ENCODE data around the gene UBR7.
"Not testable (repeated sequence)": the region's sequence is repeated elsewhere in the genome, so short reads cannot be mapped to it uniquely, and the experiment has no call there.

Gene UBR7

DNA sequence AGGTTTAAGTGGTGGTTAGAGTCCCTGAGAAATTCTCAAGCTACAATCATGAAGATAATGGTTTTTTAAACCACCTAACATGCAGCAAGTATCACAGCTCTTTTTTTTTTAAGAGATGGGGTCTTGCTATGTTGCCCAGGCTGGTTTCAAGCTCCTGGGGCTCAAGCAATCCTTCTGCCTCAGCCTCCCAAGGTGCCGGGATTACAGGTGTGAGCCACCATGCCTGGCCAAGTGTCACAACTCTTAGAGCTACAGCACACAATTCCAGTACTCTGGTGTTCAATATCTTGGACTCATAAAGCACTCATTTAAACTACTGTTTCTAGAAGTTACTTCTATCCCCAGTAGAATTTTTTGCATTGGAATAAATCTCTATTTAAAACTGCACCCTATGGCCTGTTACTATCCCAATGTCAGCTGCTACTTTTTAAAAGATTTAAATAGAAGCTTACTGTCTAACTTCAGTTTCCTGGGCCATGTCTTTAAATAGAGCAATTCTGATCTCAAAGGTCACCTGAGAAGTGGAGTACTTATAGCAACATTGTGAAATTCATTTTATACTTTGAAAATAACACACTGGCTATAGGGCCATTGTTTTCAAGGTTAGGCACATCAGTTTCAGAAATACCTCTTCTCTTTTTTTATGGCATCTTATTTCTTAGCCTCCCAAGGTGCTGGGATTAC is 11.6 kb upstream of the UBR7 start:
- DNase-seq (ENCODE audit: low read depth in 3 of 3), result no peak

DNA sequence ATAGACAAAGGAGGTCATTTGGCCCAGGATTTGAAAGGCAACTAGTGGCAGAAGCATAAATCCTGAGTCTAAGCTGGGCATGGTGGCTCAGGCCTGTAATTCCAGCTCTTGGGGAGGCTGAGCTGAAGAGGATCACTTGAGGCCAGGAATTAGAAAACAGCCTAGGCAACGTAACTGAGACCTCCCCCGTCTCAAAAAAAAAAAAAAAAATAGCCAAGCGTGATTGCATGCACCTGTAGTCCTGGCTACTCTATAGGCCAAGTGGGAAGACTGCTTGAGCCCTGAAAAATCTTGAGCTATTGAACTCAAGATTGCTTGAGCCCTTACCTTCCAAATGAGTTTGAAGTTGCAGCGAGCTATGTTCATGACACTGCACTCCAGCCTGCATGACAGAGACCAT is 8.0 kb upstream of the UBR7 start:
- DNase-seq (ENCODE audit: low read depth in 3 of 3), result no peak

GRCh38 chr14:93200553-93200952 is 6.5 kb upstream of the UBR7 start:
- DNase-seq (ENCODE audit: low read depth in 3 of 3), result no peak

DNA sequence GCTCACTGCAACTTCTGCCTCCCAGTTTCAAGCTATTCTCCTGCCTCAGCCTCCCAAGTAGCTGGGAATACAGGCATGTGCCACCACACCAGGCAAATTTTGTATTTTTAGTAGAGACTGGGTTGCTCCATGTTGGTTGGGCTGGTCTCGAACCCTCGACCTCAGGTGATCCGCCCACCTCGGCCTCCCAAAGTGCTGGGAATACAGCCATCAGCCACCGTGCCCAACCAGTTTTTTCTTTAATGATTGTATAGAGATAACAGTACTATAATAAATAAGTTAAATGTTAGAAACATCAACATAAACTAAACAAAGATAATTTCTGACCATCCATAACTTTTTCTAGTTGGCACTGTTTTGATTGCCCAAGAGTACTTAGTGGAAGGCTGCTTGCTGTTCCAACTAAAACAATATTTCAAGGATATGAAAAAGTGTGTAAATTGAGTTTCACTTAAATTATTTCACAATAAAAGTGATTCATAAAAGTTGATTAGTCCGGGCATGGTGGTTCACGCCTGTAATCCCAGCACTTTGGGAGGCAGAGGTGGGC is 5.8 kb upstream of the UBR7 start:
- DNase-seq (ENCODE audit: low read depth in 3 of 3), result no peak

GRCh38 chr14:93207468-93208308 is 632 bp downstream of the UBR7 start:
- no peak for DNase-seq (ENCODE audit: low read depth in 3 of 3)

- no peak for DNase-seq (ENCODE audit: low read depth in 3 of 3)
Measured at GRCh38 chr14:93212432-93212831, 5.4 kb downstream of the UBR7 start.

DNA sequence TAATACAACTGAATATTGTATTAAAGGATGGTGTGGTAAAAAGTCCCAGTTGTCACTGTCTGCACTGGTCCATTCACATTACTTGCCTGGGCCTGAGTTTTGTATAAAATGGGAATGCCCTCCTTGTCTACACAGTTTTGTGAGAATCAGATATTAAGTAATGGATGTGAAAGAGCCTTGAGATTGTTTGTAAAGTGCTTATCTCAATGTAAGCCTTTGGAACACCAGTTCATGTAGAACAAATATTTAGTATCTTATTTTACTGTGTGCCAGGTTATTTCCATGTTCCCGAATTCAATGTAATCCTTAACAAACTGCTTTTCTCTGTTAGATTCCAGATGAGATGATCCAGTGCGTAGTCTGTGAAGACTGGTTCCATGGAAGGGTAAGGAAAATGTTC is 7.5 kb downstream of the UBR7 start:
- DNase-seq (ENCODE audit: low read depth in 3 of 3), result no peak

DNA sequence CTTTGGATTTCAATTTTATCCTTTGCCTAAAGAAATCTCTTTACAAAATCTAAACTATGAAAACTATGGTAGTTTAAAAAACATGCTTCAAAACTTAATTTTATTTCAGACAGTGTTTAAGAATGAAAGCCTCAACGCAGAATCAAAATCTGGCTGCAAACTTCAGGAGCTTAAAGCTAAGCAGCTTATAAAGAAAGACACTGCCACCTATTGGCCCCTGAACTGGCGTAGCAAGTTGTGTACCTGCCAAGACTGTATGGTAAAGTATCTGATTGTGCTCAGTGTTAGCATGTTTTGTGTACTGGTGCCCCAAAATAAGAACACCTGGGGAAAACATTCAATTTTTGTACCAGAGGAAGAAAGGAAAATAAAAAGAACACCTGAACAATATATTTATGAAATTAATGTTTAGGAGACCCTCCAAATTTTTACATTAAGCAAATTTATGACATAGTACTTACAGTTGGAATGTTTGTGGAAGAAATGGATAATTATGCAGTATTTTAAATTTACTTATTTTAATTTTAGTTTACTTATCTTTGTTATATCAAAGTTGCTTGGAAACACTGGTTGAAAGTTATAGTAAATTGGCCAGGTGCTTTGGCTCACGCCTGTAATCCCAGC is 12.2 kb downstream of the UBR7 start:
- DNase-seq (ENCODE audit: low read depth in 3 of 3), result no peak

DNA sequence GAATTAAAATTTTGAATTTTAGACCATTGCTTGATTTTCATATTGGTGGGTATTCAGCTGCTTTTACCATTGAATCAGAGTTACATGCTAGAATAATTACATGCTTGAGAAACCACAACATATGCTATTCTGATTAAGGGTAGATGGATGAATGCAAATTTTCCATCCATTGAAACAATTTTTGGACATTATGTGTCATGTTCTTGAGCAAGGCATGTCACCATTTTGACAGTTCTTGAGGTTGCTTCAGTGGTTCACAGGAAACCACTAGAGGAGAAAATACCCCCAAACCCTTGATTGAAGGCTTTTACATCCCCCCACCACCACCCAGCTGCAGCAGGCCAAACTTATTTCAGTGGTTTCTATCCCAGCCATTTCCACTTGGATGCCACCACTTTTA is 13.5 kb downstream of the UBR7 start:
- no peak for DNase-seq (ENCODE audit: low read depth in 3 of 3)

DNA sequence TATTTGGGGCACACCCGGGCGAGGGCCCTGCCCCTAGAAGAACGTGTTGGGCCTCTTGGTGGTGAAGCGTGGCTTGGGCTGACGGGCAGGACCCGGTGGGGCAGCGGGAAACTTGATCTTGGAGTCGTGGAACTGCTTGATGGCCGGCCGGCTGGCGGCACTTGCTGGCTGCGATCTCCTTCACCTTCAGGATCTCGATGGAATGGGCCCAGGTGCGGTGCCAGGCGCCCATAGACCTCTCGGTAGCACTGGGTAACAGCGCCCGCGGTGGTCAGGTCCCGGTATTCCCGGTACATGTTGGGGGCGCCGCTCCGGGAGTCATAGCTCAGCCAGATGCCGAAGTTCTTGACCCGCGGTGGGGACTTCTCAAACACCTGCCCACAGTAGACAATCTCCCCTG is 16.5 kb downstream of the UBR7 start:
- no peak for DNase-seq (ENCODE audit: low read depth in 3 of 3)

DNA sequence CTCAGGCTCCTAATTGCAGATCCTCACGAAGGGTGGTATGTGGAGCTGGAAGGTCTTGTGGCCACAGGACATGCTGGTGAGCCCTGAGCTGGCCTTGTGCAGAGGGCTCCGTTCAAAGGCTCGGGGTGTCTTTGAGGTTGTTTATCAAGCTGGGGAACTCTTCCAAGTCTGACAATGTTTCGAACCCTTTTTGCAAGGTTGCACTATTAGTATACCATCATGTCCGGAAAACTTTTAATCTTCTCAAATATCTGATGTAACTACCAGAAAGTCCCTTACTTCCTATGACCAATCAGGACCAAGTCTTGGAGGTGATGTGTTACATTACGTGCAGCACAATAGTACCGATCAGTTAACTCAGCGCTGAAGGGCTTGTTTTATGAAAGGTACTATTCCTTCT is 21.5 kb downstream of the UBR7 start:
- no peak for DNase-seq (ENCODE audit: low read depth in 3 of 3)

GRCh38 chr14:93230539-93230938 is 23.5 kb downstream of the UBR7 start:
- DNase-seq (ENCODE audit: low read depth in 3 of 3), result no peak

DNA sequence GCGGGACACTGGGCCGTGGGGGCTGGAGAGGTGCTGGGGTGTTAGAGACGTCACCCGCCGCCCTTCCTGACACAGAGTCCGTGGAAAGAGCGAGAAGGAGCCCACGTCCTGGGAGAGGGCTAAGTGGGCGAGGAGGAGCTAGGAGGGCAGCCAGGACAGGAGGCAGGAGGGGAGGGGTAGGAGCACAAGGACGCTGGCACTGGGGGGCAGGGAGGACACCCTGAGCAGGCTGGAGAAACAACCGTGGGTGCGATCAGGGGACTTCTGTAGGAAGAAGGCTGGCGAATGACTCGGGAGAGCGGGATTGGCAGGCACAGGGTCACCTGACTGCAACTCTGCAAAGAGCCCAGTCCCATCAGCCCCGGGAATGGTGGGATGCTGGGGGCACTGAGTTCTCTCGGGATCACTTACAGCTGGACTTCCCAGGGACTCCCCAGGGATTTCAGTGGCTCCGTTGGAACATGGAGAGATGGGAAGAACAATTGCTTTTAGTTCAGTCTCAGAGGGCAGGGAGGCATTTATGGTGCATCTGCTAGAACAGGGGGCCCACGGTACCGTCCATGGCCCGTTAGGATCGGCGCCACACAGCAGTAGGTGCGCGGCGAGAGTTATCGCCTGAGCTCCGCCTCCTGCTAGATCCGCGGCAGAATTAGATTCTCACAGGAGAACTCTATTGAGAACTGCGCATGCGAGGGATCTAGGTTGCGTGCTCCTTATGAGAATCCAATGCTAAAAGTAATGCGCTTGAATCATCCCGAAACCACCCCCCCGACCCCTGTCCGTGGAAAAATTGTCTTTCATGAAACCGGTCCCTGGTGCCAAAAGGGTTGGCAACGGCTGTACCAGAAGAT is 24.3 kb downstream of the UBR7 start:
- DNase-seq (ENCODE audit: low read depth in 3 of 3), result no peak

DNA sequence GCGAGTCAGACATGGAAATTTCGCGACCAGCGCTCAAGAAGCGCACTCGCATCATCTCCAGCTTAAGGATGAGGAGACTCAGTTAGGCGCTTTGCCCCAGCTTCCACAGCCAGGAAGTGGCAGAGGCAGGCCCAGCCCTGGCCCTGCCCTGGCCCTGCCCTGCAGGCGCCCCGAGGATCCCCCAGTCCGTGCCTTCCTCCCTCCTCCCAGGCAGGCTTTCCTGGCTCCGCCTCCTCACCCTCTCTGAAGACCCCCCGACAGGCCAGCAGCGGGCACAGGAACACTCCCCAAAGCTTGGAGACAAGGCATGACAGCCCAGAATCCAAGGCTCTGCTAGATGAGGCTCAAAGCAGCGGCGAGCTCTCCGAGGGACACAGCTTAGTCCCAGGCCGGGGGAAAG is 25.1 kb downstream of the UBR7 start:
- DNase-seq (ENCODE audit: low read depth in 3 of 3), result no peak

DNA sequence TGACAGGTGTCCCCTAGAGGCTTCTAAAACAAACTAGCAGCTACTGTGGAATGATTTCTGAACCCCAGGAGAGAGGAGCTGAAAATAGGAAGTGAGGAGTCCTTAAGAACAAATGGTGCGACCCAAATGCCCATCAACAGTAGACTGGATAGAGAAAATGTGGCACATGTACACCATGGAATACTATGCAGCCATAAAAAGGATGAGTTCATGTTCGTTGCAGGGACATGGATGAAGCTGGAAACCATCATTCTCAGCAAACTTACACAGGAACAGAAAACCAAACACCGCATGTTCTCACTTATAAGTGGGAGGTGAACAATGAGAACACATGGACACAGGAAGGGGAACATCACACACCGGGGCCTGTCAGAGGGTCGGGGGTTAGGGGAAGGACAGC is 26.0 kb downstream of the UBR7 start:
- not testable (repeated sequence) for DNase-seq (ENCODE audit: low read depth in 3 of 3)

GRCh38 chr14:93234798-93235197 is 27.7 kb downstream of the UBR7 start:
- no peak for DNase-seq (ENCODE audit: low read depth in 3 of 3)

DNA sequence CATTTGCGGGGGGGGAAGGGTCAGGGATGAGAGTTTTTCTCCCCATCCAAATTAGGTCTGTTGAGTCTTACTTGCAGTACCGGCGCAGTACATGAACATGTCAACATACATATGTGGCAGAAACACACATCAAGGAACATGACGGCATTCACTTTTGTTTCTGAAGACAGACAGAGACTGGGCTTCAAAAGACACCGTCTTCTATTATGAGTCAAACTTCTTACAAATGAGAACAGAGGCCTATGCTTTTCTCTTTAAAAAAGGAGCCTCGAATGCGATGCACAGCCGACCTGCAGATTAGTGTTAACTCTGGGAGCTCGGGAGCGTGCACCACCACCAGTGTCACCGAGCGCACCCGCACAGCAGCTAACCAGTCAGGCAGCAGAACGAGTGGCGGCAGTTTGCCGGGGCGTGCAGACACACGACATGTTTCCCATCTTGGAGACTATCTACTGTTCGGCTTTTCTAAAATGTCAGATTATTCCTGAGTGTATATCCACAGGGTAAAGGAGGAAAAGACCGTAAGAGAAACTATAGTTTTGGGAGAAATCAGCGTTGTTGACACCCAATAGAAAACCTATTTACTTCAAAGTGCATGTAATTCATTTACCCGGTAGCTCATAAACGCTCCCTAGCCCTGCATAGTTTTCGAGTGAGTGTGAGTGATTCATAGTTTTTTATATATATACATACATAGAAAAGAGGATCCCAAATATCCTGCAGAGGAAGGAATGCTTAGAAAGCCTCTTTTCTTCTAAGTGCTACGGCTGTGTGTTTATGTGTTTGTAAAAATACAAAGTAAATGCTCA is 33.0 kb downstream of the UBR7 start:
- DNase-seq (ENCODE audit: low read depth in 3 of 3), result no peak

DNA sequence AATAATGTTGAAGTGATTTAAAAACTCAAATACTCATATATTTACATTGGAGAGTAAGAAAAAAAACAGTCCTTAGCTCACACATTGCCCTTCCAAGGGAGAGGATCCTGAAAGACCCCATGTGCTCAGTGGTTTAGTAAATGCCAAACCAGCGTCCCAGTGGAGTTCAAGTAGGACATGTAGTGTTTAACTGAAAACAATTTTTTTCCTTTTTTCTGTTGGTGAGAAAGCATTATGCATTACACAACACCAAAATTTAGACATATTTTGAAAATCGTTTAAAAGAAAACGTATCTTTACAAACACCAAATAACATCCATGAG is 33.6 kb downstream of the UBR7 start:
- DNase-seq (ENCODE audit: low read depth in 3 of 3), result no peak

- no peak for DNase-seq (ENCODE audit: low read depth in 3 of 3)
Measured at GRCh38 chr14:93245764-93246420, 38.8 kb downstream of the UBR7 start.

DNA sequence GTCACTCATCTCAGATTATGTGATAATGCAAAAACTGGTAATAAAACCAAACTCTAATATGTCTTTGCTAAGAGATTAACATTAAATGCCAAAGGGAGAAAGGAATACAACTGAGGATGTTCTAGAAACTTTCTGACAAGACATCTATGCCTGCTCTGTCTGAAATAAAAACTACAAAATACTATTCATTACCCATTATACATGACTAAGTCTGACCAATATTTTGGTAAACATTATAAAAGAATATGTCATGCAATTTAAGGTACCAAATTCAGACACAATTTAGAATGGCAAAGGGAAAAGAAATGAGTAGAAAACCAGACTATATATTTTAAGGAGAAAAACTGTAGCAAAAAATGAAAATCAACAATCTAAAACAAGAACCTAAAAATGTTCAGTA is 39.5 kb downstream of the UBR7 start:
- DNase-seq (ENCODE audit: low read depth in 3 of 3), result no peak

Data from stimulated activated CD4-positive, alpha-beta T cell treated with anti-CD3 and anti-CD28 coated beads, TNF-alpha, amount 100 ng/mL, for 4 hours (primary cell).